ENCODE data around the gene OASL. TPM values are rescaled to one million over a fixed set of nuclear protein-coding genes. Genes with fewer than 3 reads are reported as not detected.

Gene OASL
- total and polyA plus RNA-seq, 2 of the 4 experiments (the other 2 are of a cell fraction) = under 0.01 to 0.05 TPM

DNA sequence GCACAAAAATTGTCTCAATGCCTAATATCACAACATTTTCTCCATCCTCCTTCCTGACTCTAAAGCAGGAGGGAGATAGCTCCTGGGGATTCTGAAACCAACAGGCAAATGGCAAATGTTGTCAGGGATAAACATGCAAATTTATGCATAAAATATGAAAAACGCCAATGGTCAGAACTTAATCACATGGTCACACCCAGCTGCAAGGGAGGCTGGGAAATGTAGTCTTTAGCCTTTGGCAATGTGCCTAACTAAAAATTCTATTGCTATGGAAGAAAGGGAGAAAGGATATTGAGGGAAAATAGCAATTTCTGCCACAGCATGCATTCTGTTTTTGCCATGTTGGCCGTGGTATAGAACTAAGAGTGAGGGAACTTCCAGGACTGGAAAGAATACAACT lies 11.7 kb upstream of the OASL start:
- in situ Hi-C loops (cut with MboI; ENCODE audit: low sequenced_read_pairs) = no loop called here
- Histone ChIP-seq H4K5ac (ENCODE audit: low read depth, low read length) (no peak overlapping the region), H3K4ac (ENCODE audit: low read depth, low read length) (no peak overlapping the region), H3K9ac (ENCODE audit: low read depth, low read length) (no peak overlapping the region), H3K4me2 (ENCODE audit: low read depth, low read length) (no peak overlapping the region), H3K4me3 (ENCODE audit: insufficient read depth, low read depth, low read length) (no peak overlapping the region), H3K79me1 (ENCODE audit: low read depth in 1 of 2, low read length in 2 of 2) (no peaks in the 10 kb centered on the region), H2BK15ac (ENCODE audit: low read depth, low read length) (no peak overlapping the region), H2BK5ac (ENCODE audit: low read depth, low read length, poor library complexity, severe bottlenecking) (no peak overlapping the region), H3K14ac (replicated peaks; ENCODE audit: low read depth, low read length) (no peak overlapping the region), H3K4me1 (ENCODE audit: control insufficient read depth, insufficient read depth, low read length) (no peaks in the 10 kb centered on the region), H4K20me1 (ENCODE audit: insufficient read depth, low read length) (no peaks in the 10 kb centered on the region), H3K9me3 (ENCODE audit: control insufficient read depth, insufficient read depth, low read length) (no peaks in the 10 kb centered on the region), H3K23ac (ENCODE audit: low read depth, low read length) (no peak overlapping the region), H4K91ac (ENCODE audit: insufficient read depth, low read depth, low read length) (no peak overlapping the region), H3K27ac (ENCODE audit: insufficient read depth, low read length) (no peak overlapping the region), H2BK120ac (ENCODE audit: low read depth, low read length) (no peak overlapping the region), H3K36me3 (ENCODE audit: control insufficient read depth, insufficient read depth, low read length) (no peaks in the 10 kb centered on the region), H2AK5ac (ENCODE audit: low read depth, low read length) (no peak overlapping the region), H3K56ac (ENCODE audit: extremely low read depth, insufficient read depth, low read length) (no peak overlapping the region), H3K18ac (ENCODE audit: low read depth, low read length) (no peak overlapping the region), H2AFZ (replicated peaks; ENCODE audit: low read length, poor library complexity) (no peak overlapping the region), H3K9me1 (ENCODE audit: insufficient read depth, low read length) (no peaks in the 10 kb centered on the region), H2AK9ac (replicated peaks; ENCODE audit: low read depth, low read length, poor library complexity) (no peak overlapping the region), H4K8ac (ENCODE audit: low read depth in 2 of 2, low read length in 2 of 2) (no peak overlapping the region), H2BK20ac (ENCODE audit: low read depth, low read length) (no peak overlapping the region), H3K27me3 (ENCODE audit: control insufficient read depth, insufficient read depth, low read length) (peaks cover 13% of the 10 kb centered on the region)
- no TSS peak for BruUV-seq (replicated peaks)
- WGBS, 2 experiments (ENCODE audit: extremely low coverage in 2 of 2, insufficient read length in 1 of 2) = no CpG with 5 or more reads among the region's 2 CpGs
- TF ChIP-seq FOS (IDR thresholded peaks at IDR 0.05; ENCODE audit: low read depth, low read length) (no peak), POLR2A (IDR thresholded peaks at IDR 0.05; ENCODE audit: low read depth, low read length) (no peak), CHD1 (IDR thresholded peaks at IDR 0.05; ENCODE audit: low read depth, low read length) (no peak), RFX5 (IDR thresholded peaks at IDR 0.05; ENCODE audit: low read depth, low read length) (no peak), BHLHE40 (IDR thresholded peaks at IDR 0.05; ENCODE audit: low read depth, low read length) (no peak), RCOR1 (IDR thresholded peaks at IDR 0.05; ENCODE audit: insufficient replicate concordance, low read length) (no peak)
- TF ChIP-seq, protein P1, sequence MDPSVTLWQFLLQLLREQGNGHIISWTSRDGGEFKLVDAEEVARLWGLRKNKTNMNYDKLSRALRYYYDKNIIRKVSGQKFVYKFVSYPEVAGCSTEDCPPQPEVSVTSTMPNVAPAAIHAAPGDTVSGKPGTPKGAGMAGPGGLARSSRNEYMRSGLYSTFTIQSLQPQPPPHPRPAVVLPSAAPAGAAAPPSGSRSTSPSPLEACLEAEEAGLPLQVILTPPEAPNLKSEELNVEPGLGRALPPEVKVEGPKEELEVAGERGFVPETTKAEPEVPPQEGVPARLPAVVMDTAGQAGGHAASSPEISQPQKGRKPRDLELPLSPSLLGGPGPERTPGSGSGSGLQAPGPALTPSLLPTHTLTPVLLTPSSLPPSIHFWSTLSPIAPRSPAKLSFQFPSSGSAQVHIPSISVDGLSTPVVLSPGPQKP (IDR thresholded peaks at IDR 0.05; ENCODE audit: borderline replicate concordance, low read depth, low read length) = no peak
- TF ChIP-seq, protein P2, sequence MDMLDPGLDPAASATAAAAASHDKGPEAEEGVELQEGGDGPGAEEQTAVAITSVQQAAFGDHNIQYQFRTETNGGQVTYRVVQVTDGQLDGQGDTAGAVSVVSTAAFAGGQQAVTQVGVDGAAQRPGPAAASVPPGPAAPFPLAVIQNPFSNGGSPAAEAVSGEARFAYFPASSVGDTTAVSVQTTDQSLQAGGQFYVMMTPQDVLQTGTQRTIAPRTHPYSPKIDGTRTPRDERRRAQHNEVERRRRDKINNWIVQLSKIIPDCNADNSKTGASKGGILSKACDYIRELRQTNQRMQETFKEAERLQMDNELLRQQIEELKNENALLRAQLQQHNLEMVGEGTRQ (IDR thresholded peaks at IDR 0.05; ENCODE audit: low read depth, low read length) = peak; percentile 81
- dilution Hi-C loops (cut with HindIII; ENCODE audit: low sequenced_read_pairs, unreplicated experiment) = no loop called here
- ChIA-PET CTCF (no interaction called here), POLR2A (ENCODE audit: unreplicated experiment) (no interaction called here)
- ATAC-seq (ENCODE audit: low read depth) (no peak), DNase-seq (peak; percentile 6)
- intact Hi-C loops (cut with micrococcal nuclease) = no loop called here

Data from IMR-90 (cell line).